IPS DF 4.7 (cell line): ENCODE measurements around the gene RSPH1.

ENCODE experiments used
- DNase-seq: peaks from one replicate; pipeline ENCODE4 v3.0.0-alpha.2; 2013; ENCODE audit warnings: low spot score; ENCODE audit errors: extremely low read depth

The RSPH1 gene

DNA sequence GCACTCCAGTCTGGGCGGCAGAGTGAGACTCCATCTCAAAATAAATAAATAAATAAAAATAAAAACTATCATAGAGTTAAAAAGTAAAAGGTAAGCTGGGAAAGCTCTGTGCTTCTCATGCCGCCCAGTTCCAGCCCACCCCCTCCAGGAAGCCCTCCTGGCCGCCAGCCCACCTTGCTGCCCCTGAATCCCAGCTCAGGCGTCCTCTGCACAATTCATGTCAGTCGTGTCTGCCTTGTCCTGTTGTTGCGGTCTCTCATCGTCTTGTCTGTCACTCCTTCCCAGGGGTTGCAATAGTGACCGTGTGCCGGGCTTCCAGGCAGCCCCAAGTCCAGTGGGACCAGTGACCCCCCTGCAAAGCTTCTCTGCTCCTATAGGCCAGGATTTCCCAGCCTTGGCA, 44.1 kb downstream of the RSPH1 start:
- no peak for DNase-seq

DNA sequence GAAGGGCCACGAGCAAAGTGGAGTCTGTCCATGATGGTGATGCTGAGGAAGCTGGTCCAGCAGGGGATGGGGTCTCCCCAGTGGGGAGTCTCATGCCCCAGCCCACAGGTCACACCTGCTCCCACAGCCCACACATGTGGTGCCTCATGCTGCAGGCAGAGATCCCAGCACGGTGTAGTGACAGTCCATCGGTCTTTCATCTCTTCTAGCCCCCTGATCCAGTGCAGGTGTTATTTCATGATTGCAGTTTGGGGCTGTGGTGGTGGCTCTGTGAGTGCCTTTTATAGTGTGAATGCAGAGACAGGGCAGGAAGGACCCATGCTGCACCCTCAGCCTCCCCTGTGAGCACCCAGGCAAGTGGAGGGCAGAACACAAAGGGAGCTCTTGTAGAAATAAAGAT, 47.3 kb downstream of the RSPH1 start:
- DNase-seq: no peak

DNA sequence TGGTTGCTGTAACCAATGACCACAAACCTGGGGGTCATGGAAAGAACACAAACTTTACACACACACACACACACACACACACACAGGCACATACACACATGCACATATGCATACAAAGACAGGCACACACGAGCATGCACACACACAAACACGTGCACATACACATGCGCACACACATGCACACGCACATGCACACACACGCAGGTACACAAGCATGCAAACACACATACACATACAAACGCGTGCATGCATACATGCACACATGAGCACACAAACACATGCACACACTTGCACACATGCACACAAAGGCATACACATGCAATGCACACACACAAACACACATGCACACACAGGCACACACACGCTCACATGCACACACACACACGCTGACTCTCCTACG, 48.3 kb downstream of the RSPH1 start:
- no peak for DNase-seq

DNA sequence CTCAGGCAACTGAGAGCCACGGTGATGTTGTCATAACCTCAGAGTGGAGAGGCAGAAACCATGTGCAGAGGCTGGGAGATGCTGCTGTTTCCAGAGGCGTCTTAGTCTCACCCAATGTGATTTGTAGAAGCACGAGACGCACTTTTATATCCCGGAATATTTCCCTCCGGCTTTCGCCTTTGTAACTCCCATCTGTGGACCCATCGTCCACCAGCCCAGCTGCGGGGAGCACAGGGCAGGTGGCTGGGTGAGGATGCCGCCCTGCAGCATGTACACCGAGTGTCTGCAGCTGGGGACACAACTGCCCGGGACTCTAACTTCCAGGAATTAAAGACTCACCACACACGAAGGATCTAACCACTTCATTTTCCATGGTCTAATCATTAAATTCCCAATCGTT, 48.8 kb downstream of the RSPH1 start:
- DNase-seq: no peak

DNA sequence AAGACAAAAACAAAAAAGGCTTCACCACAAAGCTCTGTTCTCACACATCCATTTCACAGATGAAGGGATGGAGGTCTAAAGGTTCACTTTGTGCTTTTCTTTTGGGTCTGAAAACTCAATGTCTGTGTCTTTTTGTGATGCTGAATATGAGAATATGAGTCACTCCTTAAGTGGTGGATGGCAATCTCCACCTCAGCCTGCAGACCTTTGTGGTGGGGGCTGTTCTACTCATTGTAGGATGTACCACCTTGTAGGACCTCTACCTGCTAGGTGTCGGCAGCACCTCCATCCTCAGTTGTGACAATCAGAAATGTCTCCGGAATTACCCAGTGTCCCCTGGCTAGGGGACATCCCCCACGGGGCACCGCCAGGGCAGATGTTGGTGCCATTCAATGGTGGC, 49.5 kb downstream of the RSPH1 start:
- DNase-seq: no peak

DNA sequence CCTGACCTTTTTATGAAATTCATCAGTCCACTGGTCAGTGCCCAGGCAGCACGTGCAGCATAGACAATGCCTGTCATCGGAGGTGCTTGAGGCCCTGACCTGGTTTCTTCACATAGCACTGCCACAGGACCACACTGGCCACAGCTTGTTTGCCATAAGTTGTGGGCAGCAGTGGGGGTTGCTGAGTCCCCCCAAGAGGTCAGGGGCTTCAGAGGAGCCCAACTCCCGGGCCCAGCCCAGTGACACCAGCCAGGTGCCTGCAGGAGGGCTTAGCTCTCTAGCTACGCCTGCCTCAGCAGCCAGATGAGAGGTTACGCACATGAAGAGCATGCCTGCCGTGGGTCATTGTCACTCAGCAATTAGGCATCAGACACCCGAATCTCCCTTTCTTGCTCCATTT, 50.7 kb downstream of the RSPH1 start:
- DNase-seq: no peak

DNA sequence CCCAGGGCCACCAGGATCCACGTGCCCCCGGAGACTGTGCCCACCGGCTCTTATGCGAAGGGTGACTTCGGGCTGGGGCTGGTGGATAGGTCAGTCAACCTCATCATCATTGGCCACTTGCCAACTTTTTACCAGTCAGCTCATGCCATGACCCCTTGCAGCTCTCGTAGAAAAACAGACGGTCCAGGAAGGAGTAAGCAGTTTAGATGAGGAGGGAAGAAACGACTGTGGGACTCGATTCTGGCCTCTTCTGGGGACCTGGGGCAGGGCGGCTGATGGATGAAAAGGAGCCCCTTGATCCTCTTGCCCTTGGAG, 51.3 kb downstream of the RSPH1 start:
- DNase-seq: no peak

DNA sequence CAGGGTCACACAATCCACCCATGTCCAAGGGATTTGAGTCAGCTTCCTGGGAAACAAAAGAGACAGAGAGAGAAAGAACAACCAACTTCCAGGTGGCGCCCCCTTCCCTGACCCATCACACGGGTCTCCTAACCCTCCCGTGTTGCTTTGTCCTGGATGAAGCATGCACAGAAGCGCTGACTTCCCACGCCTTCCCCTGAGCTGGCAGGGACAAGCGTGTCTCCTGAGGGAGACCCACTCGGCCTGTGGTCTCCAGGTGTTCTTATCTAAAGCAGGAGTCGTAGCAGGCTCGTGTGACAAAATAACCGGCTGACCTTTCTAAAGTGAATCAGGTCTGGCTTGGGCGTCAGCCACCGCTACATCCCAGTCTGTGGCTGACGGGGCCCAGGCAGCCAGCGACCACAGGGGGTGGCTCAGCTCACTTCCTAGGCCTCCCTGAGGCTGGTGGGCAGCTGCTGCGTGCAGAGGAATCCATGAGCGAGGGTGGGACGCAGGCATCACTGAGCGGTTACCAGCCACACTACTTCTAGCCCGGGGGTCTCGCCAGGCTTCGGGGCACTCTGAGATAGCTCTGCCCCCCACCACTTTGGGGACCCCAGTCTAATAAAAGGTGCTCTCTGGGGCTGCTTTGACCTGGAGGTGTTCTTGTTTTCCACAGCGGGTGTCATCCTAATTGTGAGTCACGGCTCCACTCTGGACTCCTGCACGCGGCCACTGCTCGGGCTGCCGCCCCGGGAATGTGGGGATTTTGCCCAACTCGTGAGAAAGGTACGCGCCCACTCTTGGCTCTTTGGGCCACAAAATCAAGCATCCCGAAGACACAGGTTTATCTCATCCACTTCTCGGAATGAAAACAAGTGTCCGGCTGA, 51.9 kb downstream of the RSPH1 start:
- DNase-seq: no peak

DNA sequence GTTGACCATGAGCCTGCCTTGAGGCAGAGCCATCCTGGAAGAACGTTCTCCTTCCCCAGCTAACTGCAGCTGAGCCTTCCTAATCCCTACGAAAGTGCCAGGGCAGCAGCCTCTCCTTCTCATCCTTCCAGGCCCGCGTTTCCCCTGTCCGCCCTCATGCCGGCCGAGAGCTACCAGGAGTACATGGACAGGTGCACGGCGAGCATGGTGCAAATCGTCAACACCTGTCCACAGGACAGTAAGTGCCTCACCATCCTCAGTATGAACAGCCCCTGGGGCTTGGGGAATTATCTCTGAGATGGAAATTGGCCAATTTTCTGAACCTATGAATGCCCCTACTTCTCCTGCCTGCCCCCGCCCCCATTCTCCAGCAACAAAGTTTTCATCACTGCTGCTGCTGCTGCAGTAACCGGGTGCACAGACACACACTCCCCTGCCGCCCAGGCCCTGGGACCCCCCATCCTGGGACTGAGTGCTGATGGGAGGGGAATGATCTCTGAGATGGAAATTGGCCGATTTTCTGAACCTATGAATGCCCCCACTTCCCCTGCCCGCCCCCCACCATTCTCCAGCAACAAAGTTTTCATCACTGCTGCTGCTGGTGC, 52.7 kb downstream of the RSPH1 start:
- DNase-seq: no peak

DNA sequence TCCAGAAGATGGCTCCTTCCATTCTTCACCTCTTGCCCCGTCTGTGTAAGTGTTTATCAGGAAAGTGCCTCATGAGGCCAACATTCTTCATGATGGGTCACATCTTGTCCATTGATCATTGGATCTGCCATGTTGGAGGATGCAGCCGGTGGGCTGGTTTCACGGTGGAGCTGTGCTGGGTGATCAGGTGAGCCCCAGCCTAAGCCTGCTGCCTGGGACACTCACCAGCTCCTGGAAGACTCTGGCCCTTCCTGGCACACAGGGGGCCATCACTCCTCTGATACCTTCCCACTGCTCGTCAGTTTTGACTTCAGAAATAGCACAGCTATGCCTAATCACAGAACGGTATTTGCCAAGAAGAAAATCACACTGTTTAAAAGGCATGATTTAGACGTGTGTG, 54.1 kb downstream of the RSPH1 start:
- DNase-seq: no peak

DNA sequence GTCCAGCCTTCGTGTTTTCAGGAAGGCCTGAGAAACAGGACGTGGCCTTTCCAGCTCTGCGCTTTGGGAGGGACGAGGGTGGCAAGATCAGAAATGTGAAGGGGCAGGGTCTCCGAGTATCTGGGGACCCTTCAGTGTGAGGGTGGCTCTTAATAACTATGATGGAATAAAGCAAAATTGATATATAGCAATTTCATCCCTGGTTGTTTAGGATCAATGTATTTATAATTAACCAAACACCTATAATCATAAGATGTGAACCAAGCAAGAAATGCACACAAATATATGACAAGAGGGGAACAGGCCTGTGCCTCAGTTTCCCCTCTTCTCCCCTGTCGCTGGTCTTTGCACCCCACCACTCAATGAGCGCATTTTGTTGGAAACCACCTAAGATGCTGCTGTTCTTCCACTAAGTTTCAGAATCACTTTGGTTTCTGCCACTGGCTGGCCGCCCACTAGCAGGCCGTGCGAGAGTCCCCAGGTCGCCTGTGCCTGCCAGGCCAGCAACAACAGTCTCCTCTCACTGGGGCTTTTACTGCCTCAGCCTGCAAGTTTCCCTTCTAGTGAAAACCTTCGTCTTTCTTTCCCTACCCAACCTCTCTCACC, 55.7 kb downstream of the RSPH1 start:
- no peak for DNase-seq

DNA sequence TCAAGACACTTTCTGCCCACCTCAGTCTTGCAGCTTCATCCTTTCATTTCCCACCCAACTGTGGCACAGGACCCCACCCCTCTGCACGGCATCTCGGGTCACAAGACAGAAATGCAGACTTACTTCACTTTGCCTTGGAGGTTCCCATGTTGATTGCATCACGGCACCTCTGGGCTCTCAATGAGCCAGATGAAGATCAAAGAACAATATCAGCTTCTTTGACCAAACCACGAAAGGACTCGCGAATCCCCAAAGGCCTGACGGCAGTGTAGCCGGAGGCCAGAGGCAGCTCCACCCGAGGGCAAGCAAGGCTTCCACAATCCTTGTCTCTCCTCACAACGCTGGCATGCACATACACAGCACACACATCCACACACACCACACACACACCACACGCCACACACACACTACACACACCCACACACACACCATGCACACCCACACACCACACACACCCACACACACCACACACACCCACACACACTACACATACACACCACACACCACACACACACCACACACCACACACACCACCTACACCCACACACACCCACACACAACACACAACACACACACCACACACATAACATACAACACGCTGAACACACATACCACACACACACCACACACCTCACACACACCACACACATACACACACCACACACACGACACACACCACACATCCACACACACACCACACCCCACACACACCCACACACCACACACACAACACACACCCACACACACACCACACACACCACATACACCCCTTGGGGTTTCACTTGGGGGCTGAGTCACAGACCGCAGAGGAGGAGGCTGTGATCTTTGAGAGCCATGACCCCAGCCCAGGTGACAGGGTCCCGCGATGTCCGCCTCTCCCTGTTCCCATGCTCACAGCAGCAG, 56.5 kb downstream of the RSPH1 start:
- no peak for DNase-seq

DNA sequence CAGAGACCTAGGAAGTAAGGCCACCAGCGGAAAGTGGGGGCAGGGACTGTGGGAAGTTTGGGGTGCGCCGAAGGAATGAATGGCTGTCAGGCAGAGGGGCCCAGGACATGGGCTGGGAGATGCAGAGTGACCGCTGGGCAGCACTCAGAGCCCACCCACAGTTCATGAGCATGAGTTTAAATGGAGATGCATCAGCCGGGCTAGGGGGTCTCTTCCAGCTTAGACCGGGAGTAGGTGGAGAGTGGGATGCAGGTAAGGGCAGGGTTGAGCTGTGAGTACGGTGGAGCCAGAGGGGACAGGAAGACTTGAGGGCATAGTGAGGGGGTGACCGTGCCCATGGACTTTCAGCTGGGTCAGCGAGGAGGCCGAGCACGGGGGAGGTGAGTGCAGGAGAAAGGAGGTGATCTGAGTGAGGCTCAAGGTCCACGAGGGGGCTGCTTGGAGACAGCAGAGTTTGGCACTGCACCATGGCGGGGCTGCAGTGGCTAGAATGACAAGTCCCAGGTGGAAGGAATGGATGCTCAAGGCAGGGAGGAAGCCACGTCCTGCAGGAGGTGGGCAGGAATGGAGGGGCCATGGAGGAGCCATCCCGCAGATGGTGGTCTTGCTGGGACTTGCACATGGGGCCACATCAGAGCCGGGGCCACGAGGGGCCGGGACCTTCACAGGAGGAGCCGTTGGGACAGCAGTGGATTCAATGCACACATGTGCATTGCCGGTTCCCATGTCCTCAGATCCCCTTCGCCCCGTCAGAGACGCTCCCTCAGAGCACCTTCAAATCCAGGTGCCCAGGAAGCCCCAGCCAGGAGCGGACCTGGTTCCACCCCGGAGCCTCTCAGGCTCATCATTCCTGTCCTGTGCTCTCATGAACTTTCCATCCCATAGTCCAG, 57.5 kb downstream of the RSPH1 start:
- no peak for DNase-seq

DNA sequence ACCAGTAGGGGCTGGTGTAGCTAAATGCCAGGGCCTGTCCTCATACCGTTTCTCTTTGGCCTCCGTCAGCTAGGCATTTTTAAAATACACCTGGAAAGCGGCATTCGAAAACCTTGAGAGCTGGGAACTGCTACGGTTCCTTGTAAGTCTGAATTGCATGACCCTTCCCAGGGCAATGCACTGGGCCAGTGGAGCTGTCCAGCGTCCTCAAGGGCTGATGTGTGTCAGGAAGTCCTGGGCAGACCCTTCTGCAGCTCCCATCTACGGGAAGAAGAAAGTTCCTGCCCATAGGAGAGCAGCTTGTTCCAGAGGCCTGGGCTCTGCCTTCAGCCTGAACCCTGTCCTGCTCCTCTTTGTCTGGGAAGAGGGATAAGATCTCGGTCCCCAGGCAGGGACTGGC, 58.2 kb downstream of the RSPH1 start:
- no peak for DNase-seq

DNA sequence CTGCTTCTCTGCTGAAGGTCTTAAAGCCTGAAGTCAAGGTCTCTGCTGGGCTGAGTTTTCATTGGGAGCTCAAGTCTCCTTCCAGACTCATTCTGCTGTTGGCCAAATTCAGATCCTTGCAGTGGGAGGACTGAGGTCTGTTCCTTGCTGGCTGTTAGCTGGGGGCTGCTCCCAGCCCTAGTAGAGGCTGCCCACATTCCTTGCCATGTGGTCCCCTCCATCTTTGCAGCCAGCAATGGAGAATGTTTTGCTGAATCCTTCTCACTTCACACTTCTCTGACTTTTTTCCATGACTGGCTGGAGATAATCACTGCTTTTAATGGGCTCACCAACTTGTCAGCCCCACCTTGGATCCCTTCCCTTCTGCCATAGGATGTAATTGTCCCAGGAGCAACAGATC, 59.1 kb downstream of the RSPH1 start:
- DNase-seq: no peak

DNA sequence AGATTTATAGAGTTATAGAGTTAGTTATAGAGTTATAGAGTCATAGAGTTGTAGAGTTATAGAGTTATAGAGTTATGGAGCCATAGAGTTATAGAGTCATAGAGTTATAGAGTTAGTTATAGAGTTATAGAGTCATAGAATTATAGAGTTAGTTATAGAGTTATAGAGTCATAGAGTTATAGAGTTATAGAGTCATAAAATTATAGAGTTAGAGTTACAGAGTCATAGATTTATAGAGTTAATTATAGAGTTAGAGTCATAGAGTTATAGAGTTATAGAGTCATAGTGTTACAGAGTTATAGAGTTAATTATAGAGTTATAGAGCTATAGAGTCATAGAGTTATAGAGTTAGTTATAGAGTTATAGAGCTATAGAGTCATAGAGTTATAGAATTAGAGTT, 60.2 kb downstream of the RSPH1 start:
- DNase-seq: no peak

DNA sequence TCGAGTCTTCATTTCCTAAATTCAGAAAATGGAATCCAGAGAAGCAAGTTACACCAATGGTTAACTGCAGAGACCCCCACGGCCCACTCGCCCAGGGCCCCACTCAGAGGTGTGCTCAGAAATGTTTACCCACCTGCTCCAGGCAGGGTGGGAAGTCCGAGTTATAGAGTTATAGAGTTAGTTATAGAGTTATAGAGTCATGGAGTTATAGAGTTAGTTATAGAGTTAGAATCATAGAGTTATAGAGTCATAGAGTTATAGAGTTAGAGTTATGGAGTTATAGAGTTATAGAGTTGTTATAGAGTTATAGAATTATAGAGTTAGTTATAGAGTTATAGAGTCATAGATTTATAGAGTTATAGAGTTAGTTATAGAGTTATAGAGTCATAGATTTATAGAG, 60.6 kb downstream of the RSPH1 start:
- no peak for DNase-seq

DNA sequence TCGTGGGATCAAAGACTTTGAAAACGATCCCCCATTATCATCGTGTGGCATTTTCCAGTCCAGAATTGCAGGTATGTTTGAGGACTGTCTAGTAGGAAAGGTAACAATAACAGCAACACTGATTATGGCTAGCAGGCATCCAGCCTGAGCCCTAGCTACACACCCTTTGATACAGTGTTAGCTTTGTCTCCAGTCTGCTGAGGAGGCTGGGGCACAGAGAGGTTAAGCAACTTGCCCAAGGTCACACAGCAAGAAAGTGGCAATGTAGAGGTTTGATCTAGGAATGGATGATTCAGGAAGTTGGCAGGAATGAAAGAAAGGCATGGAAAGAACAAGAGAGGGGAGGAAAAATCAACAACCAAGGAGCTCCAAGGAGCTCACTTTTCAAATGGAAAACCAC, 61.1 kb downstream of the RSPH1 start:
- DNase-seq: no peak

DNA sequence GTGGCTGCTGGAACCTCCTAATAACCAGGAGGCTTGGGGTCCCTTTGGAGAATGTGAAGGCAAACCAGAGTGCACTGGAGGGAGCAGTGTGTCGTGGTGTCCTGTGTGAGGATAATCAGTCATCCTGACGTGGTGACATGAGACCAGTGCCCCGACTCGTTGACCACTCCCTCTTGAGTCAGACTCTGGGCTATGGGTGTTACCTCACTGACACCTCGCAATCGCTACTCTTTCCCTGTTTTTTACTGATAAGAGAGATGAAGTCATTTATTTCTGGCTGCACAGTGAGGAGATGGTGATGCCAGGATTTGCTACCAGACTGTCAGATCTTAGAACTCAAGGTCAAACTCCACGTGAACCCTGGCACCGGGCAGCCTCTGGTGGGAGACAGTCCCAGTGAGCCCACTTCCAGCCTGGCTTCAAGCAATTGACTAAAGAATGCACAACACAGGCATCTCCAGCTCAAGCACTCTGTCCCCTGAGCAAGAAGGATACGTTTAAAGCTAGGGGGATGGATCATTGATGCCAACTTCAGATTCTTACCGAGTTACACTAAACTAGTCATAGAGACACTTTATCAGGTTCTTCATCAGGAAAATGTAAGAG, 62.0 kb downstream of the RSPH1 start:
- DNase-seq: no peak

DNA sequence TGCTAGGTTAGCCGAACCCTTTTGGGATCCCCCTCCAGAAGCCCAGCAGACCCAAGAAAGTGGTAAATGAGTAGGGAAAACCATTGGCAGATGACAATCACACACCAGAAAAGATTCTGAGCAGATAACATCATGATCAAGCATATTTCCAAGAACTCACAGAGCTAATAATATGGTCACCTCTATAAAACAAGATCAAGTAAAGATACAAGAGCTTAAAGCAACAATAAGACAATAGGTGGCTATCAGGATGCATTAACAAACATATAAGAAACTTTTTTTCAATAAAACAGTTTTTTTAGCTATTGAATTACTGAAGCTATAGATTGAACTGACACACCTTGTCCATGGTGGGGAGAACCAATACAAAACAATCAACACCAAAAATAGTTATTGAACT, 63.3 kb downstream of the RSPH1 start:
- DNase-seq: no peak

DNA sequence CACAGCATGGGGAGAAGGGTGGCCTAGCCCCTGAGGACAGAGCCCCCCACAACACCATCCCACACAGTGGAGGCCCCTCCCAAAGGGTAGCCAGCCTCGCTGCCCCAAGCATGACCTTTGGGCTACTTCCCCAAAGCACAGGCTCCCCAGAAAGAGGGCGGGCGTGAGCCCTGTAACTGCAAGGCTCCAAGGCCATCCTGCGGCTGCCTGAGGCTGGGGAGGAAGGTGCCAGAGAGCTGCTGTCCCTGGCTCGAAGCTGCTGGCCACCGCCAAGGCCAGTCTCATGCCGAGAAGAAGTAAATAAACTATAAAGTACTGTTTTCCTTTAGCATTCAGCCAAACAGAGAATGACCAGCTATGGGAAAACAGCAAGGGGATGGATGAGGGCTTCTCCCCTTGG, 64.8 kb downstream of the RSPH1 start:
- DNase-seq: no peak
